GM23338 (cell line): ENCODE results near the gene KNOP1. TPM values are rescaled to one million over a fixed set of nuclear protein-coding genes. Genes with fewer than 3 reads are reported as not detected.

Source experiments
- ATAC-seq: fragments of 200-7000 bp; cut with Tn5 transposase; 3 replicates; pipeline ENCODE4 v1.9.1; 2020
- DNase-seq: peaks from one replicate; pipeline ENCODE4 v3.0.0-alpha.2; 2015; ENCODE audit warnings: low spot score
- H2AFZ ChIP-seq: fragments of 200-600 bp; sonication (generic); 2 replicates; pipeline ENCODE4 v1.8.0; 2016; ENCODE audit warnings: antibody characterized with exemption, mild to moderate bottlenecking, moderate library complexity
- H3F3A ChIP-seq: fragments of 200-600 bp; sonication (generic); replicated peaks from 2 replicates; pipeline ENCODE4 v1.8.0; 2017; ENCODE audit warnings: antibody characterized with exemption, mixed run types, low read depth
- H3K27ac ChIP-seq: fragments of 200-600 bp; sonication (generic); 2 replicates; pipeline ENCODE4 v1.6.1; 2016; ENCODE audit warnings: low read depth
- H3K27me3 ChIP-seq: fragments of 200-600 bp; sonication (generic); 2 replicates; pipeline ENCODE4 v1.8.0; 2016; ENCODE audit warnings: mild to moderate bottlenecking, mixed run types, moderate library complexity; ENCODE audit not compliant: insufficient read depth
- H3K36me3 ChIP-seq: fragments of 200-600 bp; sonication (generic); 2 replicates; pipeline ENCODE4 v1.8.0; 2016; ENCODE audit warnings: mild to moderate bottlenecking; ENCODE audit not compliant: insufficient read depth
- H3K4me1 ChIP-seq: fragments of 200-600 bp; sonication (generic); 2 replicates; pipeline ENCODE4 v1.8.0; 2016; ENCODE audit warnings: mild to moderate bottlenecking, moderate library complexity; ENCODE audit not compliant: insufficient read depth
- H3K4me2 ChIP-seq: fragments of 200-600 bp; sonication (generic); 2 replicates; pipeline ENCODE4 v1.7.1; 2017; ENCODE audit warnings: mixed run types
- H3K4me3 ChIP-seq: fragments of 200-600 bp; sonication (generic); 2 replicates; pipeline ENCODE4 v1.6.1; 2016; ENCODE audit warnings: mixed run types
- H3K79me2 ChIP-seq: fragments of 200-600 bp; sonication (generic); replicated peaks from 2 replicates; pipeline ENCODE4 v1.8.0; 2017; ENCODE audit warnings: mild to moderate bottlenecking; ENCODE audit not compliant: insufficient read depth
- H3K9me2 ChIP-seq: fragments of 200-600 bp; sonication (generic); 2 replicates; pipeline ENCODE4 v1.8.0; 2017; ENCODE audit not compliant: insufficient read depth
- H4K20me1 ChIP-seq: fragments of 200-600 bp; sonication (generic); replicated peaks from 2 replicates; pipeline ENCODE4 v1.8.0; 2017; ENCODE audit warnings: mild to moderate bottlenecking; ENCODE audit not compliant: insufficient read depth
- H3K27ac Mint-ChIP-seq: 2 replicates; pipeline ENCODE4 v1.8.0; 2020; ENCODE audit warnings: inconsistent platforms, mild to moderate bottlenecking, moderate library complexity, mixed read lengths
- H3K27me3 Mint-ChIP-seq: 3 replicates; pipeline ENCODE4 v1.8.0; 2022; ENCODE audit warnings: low read depth, mild to moderate bottlenecking, moderate library complexity, mixed read lengths, inconsistent platforms; ENCODE audit not compliant: insufficient read depth, poor library complexity
- H3K36me3 Mint-ChIP-seq: 3 replicates; pipeline ENCODE4 v1.8.0; 2021; ENCODE audit warnings: low read depth, mild to moderate bottlenecking, inconsistent platforms, moderate library complexity, mixed read lengths
- H3K4me1 Mint-ChIP-seq: 3 replicates; pipeline ENCODE4 v1.8.0; 2020; ENCODE audit warnings: mild to moderate bottlenecking, inconsistent platforms, mixed read lengths
- H3K4me3 Mint-ChIP-seq: 3 replicates; pipeline ENCODE4 v1.8.0; 2021; ENCODE audit warnings: moderate library complexity, mild to moderate bottlenecking, inconsistent platforms, mixed read lengths
- H3K9me3 Mint-ChIP-seq: 3 replicates; pipeline ENCODE4 v1.8.0; 2020; ENCODE audit warnings: moderate library complexity, mild to moderate bottlenecking, inconsistent platforms, mixed read lengths
- CREB1 ChIP-seq: fragments of 250-450 bp; sonication (Bioruptor Pico); IDR thresholded peaks from 2 replicates; pipeline ENCODE4 v1.5.0; 2020; ENCODE audit warnings: low read depth, mild to moderate bottlenecking, moderate library complexity
- CTCF ChIP-seq, 2 experiments: fragments of 200-600 bp in 1 of 2; sonication (generic) in 1 of 2; conservative IDR thresholded peaks; 2 replicates each; pipeline versions ENCODE4 v1.5.1 to v1.6.1; 2016 to 2017; ENCODE audit warnings: antibody characterized with exemption in 2 of 2, low read depth in 2 of 2, mild to moderate bottlenecking in 2 of 2, moderate library complexity in 1 of 2
- ETS1 ChIP-seq: IDR thresholded peaks from 2 replicates; pipeline ENCODE4 v1.6.1; 2016; ENCODE audit warnings: antibody characterized with exemption
- EZH2 ChIP-seq: fragments of 200-600 bp; sonication (generic); IDR thresholded peaks from one replicate; pipeline ENCODE4 v1.8.0; 2017; ENCODE audit warnings: antibody characterized with exemption, mild to moderate bottlenecking, low read depth; ENCODE audit not compliant: unreplicated experiment
- EZH2phosphoT487 ChIP-seq: fragments of 200-600 bp; sonication (generic); IDR thresholded peaks from one replicate; pipeline ENCODE4 v1.8.1; 2018; ENCODE audit warnings: antibody characterized with exemption; ENCODE audit not compliant: unreplicated experiment
- JUNB ChIP-seq: IDR thresholded peaks from one replicate; pipeline ENCODE4 v1.6.1; 2016; ENCODE audit warnings: antibody characterized with exemption; ENCODE audit not compliant: unreplicated experiment
- POLR2AphosphoS5 ChIP-seq: IDR thresholded peaks from 2 replicates; pipeline ENCODE4 v1.6.1; 2016; ENCODE audit warnings: antibody characterized with exemption, low read depth
- ZNF114 ChIP-seq: fragments of 250-450 bp; sonication (Bioruptor Pico); IDR thresholded peaks from 2 replicates; pipeline ENCODE4 v1.5.0; 2020; ENCODE audit warnings: mild to moderate bottlenecking, moderate library complexity
- ZNF462 ChIP-seq: fragments of 250-450 bp; sonication (Bioruptor Pico); IDR thresholded peaks from 2 replicates; pipeline ENCODE4 v1.5.0; 2020; ENCODE audit warnings: mild to moderate bottlenecking, moderate library complexity
- polyA plus RNA-seq: library from polyadenylated mRNA; unstranded; fragments of >200 nt; fragmentation: Nextera tagmentation; extraction: Ambion mirVana; gene quantifications from 2 replicates; pipeline ENCODE4 v1.2.1, GENCODE V29; 2016
- total RNA-seq: library from RNA; depleted of rRNA; stranded (reverse); fragments of >200 nt; shearing (Covaris generic); gene quantifications from 2 replicates; pipeline ENCODE4 v1.2.3, GENCODE V29; 2014

KNOP1 gene
- total and polyA plus RNA-seq, 2 experiments from 2014 or later = 57.7 to 190 TPM

- no peak for TF ChIP-seq ZNF462 (CRISPR knock-in tag)
- no peak for TF ChIP-seq CREB1 (CRISPR knock-in tag)
- TF ChIP-seq ZNF114 (CRISPR knock-in tag) = no peak
- no peak for TF ChIP-seq POLR2AphosphoS5
These were observed 27.4 kb upstream of the KNOP1 start (continued) for GRCh38 chr16:19745286-19746010.

- Histone ChIP-seq H3K4me1 (no peaks in the 10 kb centered on the region), H3K79me2 (no peaks in the 10 kb centered on the region), H3K4me3 (no peak overlapping the region), H3K27ac (no peak overlapping the region), H3F3A (no peaks in the 10 kb centered on the region), H3K36me3 (no peaks in the 10 kb centered on the region), H2AFZ (no peak overlapping the region), H3K27me3 (no peaks in the 10 kb centered on the region), H3K4me2 (no peak overlapping the region), H4K20me1 (no peaks in the 10 kb centered on the region), H3K9me2 (no peaks in the 10 kb centered on the region)
- no peak overlapping the region for H3K27ac Mint-ChIP-seq
- no peaks in the 10 kb centered on the region for H3K27me3 Mint-ChIP-seq
- ATAC-seq = no peak
- H3K4me3 Mint-ChIP-seq = no peak overlapping the region
- H3K9me3 Mint-ChIP-seq = no peaks in the 10 kb centered on the region
- H3K4me1 Mint-ChIP-seq = no peaks in the 10 kb centered on the region
- no peaks in the 10 kb centered on the region for H3K36me3 Mint-ChIP-seq
- DNase-seq = no peak
- TF ChIP-seq EZH2phosphoT487 (no peak), CTCF (conservative IDR thresholded peaks at IDR 0.05; ENCODE audit: low read depth in 2 of 2) (no peak), JUNB (no peak), EZH2 (no peak), POLR2AphosphoS5 (no peak), ZNF114 (CRISPR knock-in tag) (no peak), ETS1 (no peak), CREB1 (CRISPR knock-in tag) (no peak)
These were observed 26.6 kb upstream of the KNOP1 start for GRCh38 chr16:19744670-19745069.
